KOPT-K1 (cell line): ENCODE data around the gene SAMD13.
A peak's percentile ranks its signal among the peaks of the same experiment; 100 is the strongest.

Source experiments
- H3K27ac ChIP-seq: fragments of 200-600 bp; sonication (generic); 2 replicates; pipeline ENCODE4 v1.5.1; 2016; ENCODE audit warnings: antibody characterized with exemption, mild to moderate bottlenecking, low read depth, low read length; ENCODE audit not compliant: poor library complexity, severe bottlenecking
- H3K36me3 ChIP-seq: fragments of 200-600 bp; sonication (generic); 2 replicates; pipeline ENCODE4 v1.5.1; 2017; ENCODE audit warnings: antibody characterized with exemption, mild to moderate bottlenecking, low read length, moderate library complexity; ENCODE audit not compliant: insufficient read depth
- H3K9me3 ChIP-seq: fragments of 200-600 bp; sonication (generic); 2 replicates; pipeline ENCODE4 v1.5.1; 2017; ENCODE audit warnings: antibody characterized with exemption, low read length, mild to moderate bottlenecking; ENCODE audit not compliant: insufficient read depth, poor library complexity, severe bottlenecking

SAMD13 gene

DNA sequence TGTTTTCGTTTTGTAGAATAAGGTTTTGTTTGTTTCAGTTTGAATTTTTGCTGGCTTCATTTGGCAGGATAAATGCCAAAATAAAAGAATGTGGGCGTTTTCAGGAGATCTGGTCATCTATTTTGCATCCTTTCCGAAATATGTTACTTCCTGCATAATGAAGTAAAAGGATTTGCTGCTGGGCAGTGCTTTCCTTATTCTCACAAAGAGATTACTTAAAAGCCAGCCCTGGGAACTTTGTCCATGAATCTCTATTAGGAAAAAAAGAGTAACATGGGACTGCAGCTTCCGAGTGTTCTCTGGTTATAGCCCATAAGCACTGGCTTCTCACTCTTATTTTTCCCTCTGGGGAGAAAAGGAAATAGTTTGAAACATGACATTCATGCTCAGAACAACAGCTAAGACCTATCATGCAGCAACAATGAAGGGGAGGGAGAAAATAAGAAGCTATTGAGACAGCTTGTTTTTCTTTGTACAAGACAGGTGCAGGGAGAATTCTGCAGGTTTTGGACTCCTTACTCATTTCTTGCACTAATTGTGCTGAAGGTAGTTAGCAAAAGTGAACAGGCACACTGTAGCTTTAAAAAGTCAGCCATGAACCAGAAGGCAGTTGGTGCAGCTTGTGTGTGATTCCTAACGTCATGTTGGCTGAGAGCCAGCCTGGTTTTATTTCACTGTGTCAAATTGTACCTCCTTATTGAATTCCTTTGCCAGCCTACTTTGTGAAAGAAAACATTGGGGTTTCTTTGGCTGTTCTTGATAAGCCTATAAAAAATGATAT, at the start of gene SAMD13:
TSS of gene SAMD13 (plus strand) at position 705 of the 781 bp plus-strand sequence. CDS start 1,527 bp downstream, outside the sequence.
- Histone ChIP-seq H3K27ac (peak within 1 kb of the TSS; percentile 97), H3K9me3 (peaks cover 3% of the 10 kb centered on the region), H3K36me3 (no peaks in the 10 kb centered on the region)

DNA sequence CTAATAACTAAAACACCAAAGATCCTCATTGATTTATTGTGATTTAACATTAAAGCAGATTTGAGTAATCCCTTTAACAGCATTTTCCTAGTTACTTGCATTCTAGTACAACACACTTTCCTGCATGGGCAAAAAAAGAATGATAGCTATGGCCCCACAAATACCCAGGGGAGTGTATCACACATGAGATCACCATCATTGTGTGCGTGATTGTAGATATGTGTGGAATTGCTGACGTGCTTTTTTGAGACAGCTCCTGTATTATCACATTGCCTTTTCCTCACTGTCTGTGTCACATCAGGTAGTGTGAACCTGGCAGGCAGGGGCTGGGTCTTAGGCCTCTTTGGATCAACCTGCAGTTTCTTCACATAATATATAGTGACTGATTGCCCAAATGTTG, 48.5 kb upstream of the SAMD13 start:
- H3K36me3 ChIP-seq, result no peaks in the 10 kb centered on the region
- no peak overlapping the region for H3K27ac ChIP-seq

GRCh38 chr1:84253891-84254290, 47.6 kb upstream of the SAMD13 start:
- Histone ChIP-seq H3K27ac (no peak overlapping the region), H3K9me3 (peaks cover 7% of the 10 kb centered on the region), H3K36me3 (no peaks in the 10 kb centered on the region)

More for the DNA sequence above, 48.5 kb upstream of the SAMD13 start:
- peaks cover 7% of the 10 kb centered on the region for H3K9me3 ChIP-seq

DNA sequence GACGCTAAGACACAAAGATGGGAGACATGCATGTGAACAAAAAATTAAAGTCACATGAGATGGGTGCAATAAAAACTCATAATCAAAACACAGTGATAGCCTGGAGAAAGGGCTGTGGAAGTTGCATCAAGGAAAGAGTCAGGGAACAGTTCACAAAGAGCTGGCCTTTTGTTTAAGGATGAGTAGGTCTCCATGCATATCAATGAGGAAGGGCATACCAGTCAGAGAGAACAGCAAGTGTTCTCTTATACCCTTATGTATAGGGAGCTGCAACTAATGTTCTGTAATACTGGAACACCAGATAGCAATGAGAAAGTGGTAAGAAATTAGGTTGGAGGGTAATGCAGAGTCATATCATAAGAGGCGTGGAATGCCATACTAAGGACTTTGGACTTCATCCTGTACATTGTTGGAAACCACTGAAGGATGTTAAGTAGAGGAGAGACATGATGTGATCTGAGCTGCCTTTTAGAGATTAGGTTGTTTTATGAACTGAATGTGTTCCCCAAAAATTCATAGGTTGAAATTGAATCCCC, 46.7 kb upstream of the SAMD13 start:
- Histone ChIP-seq H3K9me3 (peaks cover 7% of the 10 kb centered on the region), H3K27ac (no peak overlapping the region), H3K36me3 (no peaks in the 10 kb centered on the region)

DNA sequence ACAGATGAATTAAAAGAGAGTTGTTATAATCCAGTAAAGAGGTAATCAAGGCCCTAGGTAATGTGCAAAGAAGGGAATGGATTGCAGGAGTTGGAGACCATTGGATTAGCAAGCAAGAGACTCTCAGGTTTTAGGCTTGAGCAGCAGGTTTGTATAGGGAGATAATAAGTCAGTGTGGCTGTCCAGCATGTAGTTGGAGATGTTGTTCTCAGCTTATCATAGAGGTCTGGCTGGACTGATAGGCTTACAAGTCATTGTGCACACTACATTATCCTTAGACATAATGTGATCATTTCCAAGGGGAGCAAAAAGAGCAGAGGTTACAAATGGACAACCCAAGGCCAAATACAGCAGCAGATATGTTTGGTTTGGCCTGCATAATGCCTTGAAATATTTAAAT, 45.9 kb upstream of the SAMD13 start:
- no peaks in the 10 kb centered on the region for H3K36me3 ChIP-seq
- H3K9me3 ChIP-seq, result peaks cover 3% of the 10 kb centered on the region
- H3K27ac ChIP-seq, result no peak overlapping the region

GRCh38 chr1:84257617-84258016, 43.9 kb upstream of the SAMD13 start:
- Histone ChIP-seq H3K36me3 (no peaks in the 10 kb centered on the region), H3K27ac (no peak overlapping the region), H3K9me3 (no peaks in the 10 kb centered on the region)

DNA sequence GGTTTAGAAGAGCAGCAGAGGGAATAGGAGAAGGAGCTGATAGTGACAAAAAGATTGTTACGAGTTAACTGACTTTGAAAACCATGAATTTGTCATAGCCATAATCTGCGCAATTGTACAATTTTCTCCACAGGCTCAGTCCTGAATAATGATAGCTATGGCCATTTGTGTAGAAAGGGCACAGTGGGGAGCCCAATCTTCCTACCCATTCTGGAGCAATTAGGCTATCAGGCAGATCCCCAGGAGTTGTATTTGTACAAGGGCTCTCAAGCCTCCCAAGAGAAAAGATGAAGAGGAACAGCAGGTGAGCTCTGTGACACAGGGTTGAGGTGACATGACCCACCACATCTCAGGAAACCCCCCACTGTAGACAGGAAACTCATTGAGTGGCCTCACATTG, 42.1 kb upstream of the SAMD13 start:
- Histone ChIP-seq H3K36me3 (no peaks in the 10 kb centered on the region), H3K9me3 (no peaks in the 10 kb centered on the region), H3K27ac (no peak overlapping the region)

- Histone ChIP-seq H3K27ac (no peak overlapping the region), H3K36me3 (no peaks in the 10 kb centered on the region), H3K9me3 (no peaks in the 10 kb centered on the region)
Observed at GRCh38 chr1:84259989-84260388, 41.5 kb upstream of the SAMD13 start.

GRCh38 chr1:84260852-84261518, 40.5 kb upstream of the SAMD13 start:
- Histone ChIP-seq H3K27ac (no peak overlapping the region), H3K36me3 (no peaks in the 10 kb centered on the region), H3K9me3 (no peaks in the 10 kb centered on the region)

DNA sequence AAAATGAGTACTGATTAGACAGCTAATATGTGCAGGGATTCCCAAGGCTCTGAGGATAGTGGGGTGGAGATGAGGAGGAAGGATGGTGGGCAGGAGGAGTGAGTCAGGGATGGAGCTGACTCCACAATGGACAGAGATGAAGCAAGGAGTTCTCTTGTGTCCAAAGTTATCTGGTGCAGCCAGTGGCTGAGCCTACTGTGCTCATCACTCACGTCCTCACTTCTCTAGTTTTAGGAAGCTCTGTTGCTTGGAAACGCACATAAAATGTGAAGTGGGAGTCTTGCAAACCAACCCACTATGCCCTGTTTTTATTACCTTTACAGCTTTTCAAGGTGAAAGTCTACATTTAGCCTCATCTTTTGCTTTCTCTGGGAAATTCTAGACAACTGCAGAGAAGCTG, 36.5 kb upstream of the SAMD13 start:
- H3K36me3 ChIP-seq, result no peaks in the 10 kb centered on the region
- H3K27ac ChIP-seq, result no peak overlapping the region
- H3K9me3 ChIP-seq, result no peaks in the 10 kb centered on the region

- Histone ChIP-seq H3K27ac (no peak overlapping the region), H3K9me3 (no peaks in the 10 kb centered on the region), H3K36me3 (no peaks in the 10 kb centered on the region)
Observed at GRCh38 chr1:84265867-84266266, 35.6 kb upstream of the SAMD13 start.

DNA sequence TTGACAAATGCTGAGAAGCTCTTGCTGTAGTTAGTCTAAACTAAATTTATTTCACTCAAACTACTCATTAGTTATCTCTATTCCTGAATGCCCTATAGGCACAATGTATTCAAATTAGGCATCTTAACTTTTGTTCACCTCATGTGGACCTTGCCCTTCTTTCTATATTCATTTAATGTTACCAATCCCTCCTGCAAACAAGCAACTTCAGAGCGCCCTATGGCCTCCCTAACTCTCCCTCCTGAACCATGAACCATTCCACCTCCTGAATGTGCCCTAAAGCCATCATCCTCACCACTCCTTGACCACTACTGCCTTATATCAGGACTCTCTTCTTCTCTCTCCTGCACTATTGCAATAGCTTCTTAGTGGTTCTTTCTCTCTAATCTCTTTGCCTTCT, 34.8 kb upstream of the SAMD13 start:
- Histone ChIP-seq H3K27ac (no peak overlapping the region), H3K9me3 (no peaks in the 10 kb centered on the region), H3K36me3 (no peaks in the 10 kb centered on the region)

- Histone ChIP-seq H3K36me3 (no peaks in the 10 kb centered on the region), H3K9me3 (no peaks in the 10 kb centered on the region), H3K27ac (no peak overlapping the region)
Observed at GRCh38 chr1:84267476-84267875, 34.0 kb upstream of the SAMD13 start.

- H3K9me3 ChIP-seq, result no peaks in the 10 kb centered on the region
- no peak overlapping the region for H3K27ac ChIP-seq
- H3K36me3 ChIP-seq, result no peaks in the 10 kb centered on the region
Observed at GRCh38 chr1:84268346-84268745, 33.2 kb upstream of the SAMD13 start.

GRCh38 chr1:84269306-84269705, 32.2 kb upstream of the SAMD13 start:
- H3K9me3 ChIP-seq, result no peaks in the 10 kb centered on the region
- H3K36me3 ChIP-seq, result no peaks in the 10 kb centered on the region
- no peak overlapping the region for H3K27ac ChIP-seq
